Measurements from ENCODE around the gene ZNF514. TPM values are rescaled to one million over a fixed set of nuclear protein-coding genes. Genes with fewer than 3 reads are reported as not detected.

Gene ZNF514
- total RNA-seq (2014; rRNA removed; shearing (Covaris generic)) = 0.58 and 5.7 TPM in 2 replicates
- polyA plus RNA-seq (2015; cell fraction: cytosol; rRNA removed) = 1.5 and 1.6 TPM in 2 replicates
- 2.2 and 3.9 TPM in 2 replicates for polyA plus RNA-seq (2015; cell fraction: nucleus; rRNA removed)

DNA sequence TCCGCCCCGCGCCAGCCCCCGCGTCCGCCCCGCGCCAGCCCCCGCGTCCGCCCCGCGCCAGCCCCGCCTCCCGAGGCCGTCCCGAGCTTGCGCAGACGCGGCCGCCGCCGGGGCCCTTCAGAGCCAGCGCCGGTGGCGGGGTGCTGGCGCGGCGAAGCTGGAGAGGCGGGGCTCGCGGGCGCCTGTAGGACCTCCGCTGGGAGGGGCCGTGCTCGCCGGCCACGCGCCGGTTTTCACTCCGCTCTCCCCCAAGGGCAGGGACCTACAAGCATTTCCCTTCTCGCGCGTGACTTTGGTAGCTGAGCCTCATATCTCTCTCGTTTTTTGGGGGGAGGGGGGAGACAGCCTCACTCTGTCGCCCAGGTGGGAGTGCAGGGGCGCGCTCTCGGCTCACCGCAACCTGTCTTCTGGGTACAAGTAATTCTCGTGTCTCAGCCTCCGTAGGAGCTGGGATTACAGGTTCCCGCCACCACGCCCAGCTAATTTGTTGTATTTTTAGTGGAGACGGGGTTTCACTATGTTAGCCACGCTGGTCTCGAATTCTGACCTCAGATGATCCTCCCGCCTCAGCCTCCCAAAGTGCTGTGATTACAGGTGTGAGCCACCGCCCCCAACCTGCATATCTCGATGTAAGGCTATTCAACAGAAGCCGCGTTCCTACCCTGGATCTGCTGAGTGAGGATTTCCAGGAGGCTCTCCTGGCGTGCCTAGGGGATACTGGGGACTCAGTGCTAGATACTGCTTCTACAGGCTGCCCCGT, at the start of gene ZNF514:
Gene ZNF514 (minus strand): TSS at position 159 of the 760 bp plus-strand sequence. CDS start 6,595 bp downstream, outside the sequence.
- no peak for DNase-seq (ENCODE audit: low read depth)

DNA sequence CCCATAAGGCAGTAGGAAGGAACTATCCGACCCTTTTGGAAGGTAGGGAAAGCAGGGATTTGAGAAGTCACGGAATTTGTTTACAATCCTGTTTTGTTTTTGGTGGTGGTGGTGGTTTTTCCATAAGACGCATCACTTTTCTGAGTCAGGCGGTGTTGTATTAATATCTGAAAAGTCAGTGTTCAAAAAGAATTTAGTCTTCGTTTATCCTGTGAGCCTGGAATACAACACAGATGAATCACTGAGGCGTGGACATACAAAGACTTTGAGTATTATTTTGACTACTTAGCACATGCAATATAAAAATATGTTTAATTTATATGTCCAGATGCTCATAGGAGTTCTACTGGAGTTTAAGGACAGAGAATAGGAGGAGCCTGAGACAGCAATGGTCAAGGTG, 48.5 kb upstream of the ZNF514 start:
- DNase-seq (ENCODE audit: low read depth) = no peak

DNA sequence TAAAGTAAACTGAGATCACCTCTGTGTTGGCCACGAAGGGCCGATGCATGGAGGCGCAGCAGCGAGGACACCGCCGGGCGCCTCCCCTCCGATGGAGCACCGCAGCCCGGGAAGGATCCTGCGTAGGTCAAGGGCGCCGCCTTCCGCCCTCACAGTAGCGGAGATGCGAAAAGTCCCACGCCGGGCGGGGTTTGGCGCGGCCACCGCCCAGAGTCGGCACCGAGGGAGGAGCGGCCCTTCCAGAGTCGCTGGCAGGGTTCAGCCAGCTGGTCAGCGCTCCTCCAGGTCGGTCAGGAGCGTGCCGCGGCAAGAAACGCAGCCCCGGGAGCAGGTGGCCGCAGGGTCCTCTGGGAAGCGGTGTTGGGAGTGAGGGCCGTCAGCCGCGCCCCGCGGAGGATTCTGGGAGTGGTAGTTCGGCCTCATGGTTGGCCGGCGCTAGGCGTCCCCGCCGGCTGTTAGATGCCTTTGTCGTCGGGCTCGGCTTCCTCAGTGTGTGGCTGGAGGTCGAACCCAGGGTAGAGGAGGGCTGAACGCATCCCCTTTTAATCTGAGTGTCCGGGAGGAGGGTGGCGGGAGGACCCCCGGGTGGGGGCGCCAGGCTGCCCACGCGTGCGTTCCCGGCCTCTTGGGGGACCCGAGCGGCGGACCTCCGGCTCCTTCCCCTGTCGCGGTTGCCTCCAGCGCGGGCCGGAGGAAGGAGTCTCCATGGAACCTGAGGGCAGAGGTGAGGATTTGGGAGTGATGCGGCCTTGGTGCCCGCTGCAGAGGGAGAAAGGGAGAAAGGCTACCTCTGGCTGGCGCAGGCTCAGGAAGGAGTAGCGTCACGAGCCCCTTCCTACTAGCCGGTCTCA, 47.7 kb upstream of the ZNF514 start, which contains the start of gene ZNF892:
Gene ZNF892 (plus strand): TSS at position 411 of the 851 bp plus-strand sequence. CDS start 295 bp downstream, at position 706.
- DNase-seq (ENCODE audit: low read depth) = peak; percentile 90

DNA sequence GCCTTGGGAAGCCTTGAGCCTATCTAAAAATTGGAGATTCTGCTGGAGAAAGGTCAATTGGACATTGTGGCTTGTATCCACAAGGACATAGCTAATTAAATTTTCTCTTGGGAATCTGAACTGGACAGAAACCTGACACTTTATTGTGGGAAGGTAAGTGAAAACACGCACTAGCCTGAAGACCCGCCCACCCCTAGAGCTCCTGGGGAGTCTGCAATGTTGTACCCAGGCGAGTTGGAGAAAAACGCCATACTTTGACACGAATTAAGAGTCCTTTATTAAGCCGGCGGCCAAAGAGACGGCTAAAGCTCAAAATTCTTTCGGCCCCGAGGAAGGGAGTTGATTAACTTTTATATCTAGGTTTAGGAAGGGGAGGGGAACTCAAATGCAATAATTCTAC, 46.4 kb upstream of the ZNF514 start:
- no peak for DNase-seq (ENCODE audit: low read depth)

DNA sequence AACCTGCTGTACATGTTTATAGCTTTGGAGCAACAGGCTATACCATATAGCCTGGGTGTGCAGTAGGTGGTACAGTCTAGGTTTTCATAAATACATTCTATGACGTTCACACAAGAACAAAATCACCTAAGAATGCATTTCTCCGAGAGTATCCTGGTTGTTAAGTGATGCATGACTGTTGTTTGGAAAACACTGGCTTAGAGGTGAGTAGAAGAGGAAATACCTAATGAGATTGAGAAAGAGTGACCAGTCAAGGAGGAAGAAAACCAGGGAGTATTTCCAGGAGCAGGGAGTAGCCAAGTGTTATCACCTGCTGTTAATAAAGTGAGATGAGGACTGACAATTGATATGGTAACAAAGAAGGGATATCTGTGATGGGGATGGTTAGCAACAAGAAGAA, 44.7 kb upstream of the ZNF514 start:
- no peak for DNase-seq (ENCODE audit: low read depth)

DNA sequence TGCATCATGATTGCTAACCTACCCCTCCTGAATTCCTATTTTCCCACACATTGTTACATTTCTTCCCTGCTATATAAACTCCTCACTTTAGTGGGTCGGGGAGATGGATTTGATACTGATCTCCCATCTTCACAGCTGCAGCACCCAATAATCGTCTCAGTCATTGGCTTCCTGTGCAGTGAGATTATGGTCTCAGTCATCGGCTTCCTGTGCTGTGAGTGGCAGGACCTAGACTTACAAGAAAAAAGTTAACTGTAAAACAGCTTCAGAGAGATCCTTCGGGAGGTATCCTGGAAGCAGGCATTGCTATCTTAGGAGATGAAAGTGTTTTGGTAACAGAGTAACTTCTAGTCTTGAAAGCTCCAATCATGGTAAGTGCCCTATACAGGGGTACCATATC, 44.3 kb upstream of the ZNF514 start:
- no peak for DNase-seq (ENCODE audit: low read depth)

DNA sequence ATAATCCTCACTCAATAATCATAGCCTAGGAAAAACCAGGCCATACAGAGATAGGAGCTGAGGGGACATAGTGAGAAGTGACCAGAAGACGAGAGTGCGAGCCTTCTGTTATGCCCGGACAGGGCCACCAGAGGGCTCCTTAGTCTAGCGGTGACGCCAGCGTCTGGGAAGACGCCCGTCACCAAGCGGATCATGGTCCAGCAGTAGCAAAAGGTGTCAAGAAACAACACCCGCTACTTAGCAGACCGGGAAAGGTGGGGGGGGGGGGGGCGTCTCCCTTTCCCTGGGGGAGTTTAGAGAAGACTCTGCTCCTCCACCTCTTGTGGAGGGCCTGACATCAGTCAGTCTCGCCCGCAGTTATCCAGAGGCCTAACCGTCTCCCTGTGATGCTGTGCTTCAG, 33.3 kb upstream of the ZNF514 start:
- peak; percentile 23 for DNase-seq (ENCODE audit: low read depth)

DNA sequence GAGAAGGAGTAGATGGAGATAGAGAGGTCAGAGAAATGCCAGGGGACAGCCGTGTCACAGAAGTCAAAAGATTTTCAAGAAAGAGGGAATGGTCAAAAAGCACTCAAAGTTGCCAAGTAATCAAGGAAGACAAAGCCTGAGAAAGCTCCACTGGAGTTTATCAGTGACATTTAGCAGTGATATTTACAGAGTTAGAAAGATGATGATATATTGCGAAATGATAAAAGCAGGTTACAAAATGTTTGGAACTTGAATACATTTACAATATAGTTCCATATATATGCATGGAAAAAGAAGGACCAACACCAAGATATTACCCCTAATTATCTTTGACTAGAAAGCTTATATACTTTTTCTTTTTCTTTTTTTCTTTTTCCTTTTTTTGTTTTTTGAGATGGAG, 26.3 kb upstream of the ZNF514 start:
- DNase-seq (ENCODE audit: low read depth) = no peak

GRCh38 chr2:95185197-95185596, 25.5 kb upstream of the ZNF514 start:
- no peak for DNase-seq (ENCODE audit: low read depth)

DNA sequence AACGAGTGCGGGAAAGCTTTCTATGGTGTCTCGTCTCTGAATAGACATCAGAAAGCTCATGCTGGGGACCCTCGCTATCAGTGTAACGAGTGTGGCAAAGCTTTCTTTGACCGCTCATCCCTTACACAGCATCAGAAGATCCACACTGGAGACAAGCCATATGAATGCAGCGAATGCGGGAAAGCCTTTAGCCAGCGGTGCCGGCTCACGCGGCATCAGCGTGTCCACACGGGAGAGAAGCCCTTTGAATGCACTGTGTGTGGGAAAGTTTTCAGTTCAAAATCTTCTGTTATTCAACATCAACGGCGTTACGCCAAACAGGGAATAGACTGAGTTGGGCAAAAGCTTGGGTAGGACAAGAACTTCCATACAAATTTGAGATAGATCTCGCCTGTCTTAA, 22.1 kb upstream of the ZNF514 start:
- DNase-seq (ENCODE audit: low read depth) = no peak

GRCh38 chr2:95179451-95179850, 19.8 kb upstream of the ZNF514 start:
- DNase-seq (ENCODE audit: low read depth) = no peak

DNA sequence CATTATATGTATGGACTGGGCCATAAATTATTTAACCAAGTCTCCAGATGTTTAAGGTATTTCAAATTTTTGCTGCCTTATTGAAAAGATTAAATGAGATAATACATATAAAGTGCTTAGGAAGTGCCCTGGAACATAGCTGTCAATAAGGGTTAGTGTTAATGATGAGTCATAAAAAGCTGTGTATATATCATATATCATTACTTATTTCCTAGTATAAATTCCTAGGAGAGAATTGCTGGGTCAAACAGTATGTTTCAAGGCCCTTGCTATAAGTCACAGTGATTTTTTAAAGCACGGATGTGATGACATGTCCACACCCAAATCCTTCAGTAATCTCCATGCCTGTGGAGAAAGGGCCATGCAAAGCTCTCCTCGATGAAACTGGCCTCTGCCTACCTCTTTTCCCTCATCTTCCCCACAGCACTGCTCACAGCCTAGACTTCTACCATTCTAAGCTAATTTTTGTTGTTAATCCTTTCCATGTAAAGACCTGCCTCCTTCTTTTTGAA, 14.4 kb upstream of the ZNF514 start:
- DNase-seq (ENCODE audit: low read depth) = no peak

DNA sequence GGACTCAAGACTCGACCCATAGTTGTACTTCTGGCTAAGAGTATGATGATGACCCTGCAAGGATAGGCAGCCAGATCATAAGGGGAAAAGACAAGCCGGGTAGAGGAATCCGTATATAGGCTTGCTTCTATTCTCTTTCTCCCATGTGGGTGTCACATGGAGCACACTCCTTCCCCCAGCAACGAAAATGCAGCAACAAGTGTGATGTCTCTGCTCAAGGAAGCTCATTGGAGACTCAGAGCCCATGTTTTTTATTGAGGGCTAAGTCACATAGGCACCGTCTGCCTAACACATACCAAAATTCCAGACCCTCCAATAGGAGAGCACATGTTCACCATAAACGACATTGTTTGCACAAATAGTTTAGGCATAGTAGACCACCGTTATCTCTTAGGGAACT, 12.3 kb upstream of the ZNF514 start:
- DNase-seq (ENCODE audit: low read depth) = no peak

GRCh38 chr2:95166065-95166763, 6.6 kb upstream of the ZNF514 start:
- DNase-seq (ENCODE audit: low read depth) = no peak

DNA sequence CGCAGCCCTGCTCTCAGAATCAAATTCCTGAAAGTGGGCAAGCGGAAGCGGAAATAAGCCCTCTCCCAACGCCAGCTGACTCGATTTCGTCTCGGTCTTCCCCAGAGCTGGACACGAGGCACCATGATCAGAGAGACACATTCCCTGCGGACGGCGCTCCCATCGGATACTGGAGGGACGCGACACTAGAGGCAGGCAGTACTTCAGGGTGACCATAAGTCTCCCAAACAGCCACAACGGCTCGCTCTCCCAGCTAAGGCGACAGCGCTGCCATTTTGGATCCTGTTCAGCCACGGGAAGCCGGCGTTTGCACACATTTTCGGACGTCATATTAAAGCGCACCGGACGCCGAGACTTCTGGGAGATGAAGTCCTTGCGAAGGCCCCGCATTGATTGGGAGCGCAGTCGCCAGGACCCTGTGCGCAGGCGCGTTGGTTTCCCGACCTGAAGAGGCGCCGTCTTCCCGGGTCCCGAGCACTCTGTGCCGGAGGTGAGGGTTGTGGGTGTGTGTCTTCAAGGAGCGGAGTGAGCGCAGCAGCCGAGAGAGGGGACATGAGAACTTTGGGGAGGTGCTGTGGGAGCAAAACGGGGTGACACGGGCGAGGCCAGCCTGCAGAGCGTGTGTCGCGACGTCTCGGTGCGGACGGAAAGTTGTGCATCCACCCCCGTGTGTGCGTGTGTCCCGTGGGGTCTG, 5.9 kb upstream of the ZNF514 start, which contains the start of gene ZNF2:
Gene ZNF2 (plus strand): TSS at position 439 of the 694 bp plus-strand sequence. CDS start 10,418 bp downstream, outside the sequence.
- DNase-seq (ENCODE audit: low read depth) = peak; percentile 94

- no peak for DNase-seq (ENCODE audit: low read depth)
Observed at GRCh38 chr2:95165030-95165370, 5.4 kb upstream of the ZNF514 start.

DNA sequence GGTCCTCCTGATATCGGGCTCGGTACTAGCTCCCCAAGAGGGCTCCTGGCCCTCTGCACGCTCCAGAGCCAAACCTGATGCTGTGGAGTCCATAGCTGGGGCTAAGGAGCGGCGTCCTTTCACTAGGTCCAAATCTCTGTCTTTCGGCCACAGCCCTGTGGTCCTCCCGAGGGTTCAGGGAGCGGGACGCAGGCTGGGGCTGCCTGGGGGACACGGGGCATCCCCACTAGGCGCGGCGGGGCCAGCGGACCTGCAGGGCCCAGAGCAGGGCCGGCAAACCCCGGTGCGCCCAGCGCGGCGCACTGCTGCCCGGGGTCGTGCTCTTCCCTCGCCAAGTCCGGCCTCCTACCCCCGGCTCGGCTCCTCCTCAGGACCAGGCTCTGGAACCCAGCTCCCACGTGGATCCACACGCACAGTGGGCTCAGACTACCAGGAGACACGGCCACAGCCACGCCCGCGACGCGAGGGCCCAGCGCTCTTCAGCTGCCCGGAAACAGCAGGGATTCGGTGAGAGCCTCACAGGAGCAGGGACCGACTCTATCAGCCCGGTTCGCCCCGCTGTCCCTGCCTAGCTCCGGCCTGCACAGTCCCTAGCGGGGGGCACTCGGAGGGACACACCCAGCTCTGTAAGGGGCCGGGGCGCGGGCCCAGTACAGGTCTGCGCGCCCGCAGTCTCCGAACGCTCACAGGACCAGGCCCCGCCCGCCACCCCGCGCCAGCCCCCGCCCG, 593 bp downstream of the ZNF514 start:
- no peak for DNase-seq (ENCODE audit: low read depth)

DNA sequence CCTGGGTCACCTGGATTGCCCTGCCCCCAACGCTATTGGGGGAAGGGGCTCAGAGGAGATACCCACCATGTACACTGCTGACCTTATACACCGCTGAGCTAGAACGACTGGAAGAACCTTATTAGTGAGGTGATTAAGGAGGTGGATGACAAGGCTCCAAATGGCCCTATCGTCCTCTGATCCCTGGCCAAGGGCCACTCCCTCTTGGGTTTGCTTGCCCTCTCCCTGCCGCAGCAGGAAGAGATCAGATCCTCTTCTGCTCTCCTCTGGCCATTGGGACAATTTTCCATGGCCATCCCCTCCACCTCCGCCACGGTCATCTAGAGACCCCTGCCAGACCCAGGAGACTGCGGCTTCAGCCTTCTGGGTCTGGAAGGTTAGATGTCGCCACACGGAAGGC, 1.2 kb downstream of the ZNF514 start:
- no peak for DNase-seq (ENCODE audit: low read depth)

GRCh38 chr2:95149397-95149984, 10.2 kb downstream of the ZNF514 start:
- DNase-seq (ENCODE audit: low read depth) = no peak

GRCh38 chr2:95143838-95144237, 15.8 kb downstream of the ZNF514 start:
- no peak for DNase-seq (ENCODE audit: low read depth)

All from HT1080 (cell line).